ENCODE data around the gene PPM1L.

Gene PPM1L

GRCh38 chr3:160758929-160759577 is 3.0 kb downstream of the PPM1L start:
- DNase-seq (ENCODE audit: insufficient read length, low spot score) (no peak), FAIRE-seq (no peak)

DNA sequence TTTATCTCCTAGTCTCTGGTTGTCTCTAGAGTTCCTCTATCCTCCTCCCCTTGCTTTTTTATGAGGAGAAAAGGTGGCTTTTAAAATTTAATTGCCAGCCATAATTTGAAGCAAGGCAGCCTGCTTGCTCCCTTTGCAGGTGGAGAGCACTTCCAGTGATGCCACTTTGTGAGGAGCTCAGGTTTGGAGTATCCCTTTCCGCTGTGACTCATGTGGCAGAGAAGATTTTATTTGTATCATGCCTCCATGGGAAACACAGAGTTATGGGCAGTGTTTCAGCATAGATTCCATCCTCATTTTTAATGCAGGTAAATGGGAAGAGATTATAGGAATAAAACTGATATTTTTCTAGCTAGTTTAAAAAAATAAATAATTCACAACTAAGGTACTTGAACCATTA is 7.0 kb downstream of the PPM1L start:
- FAIRE-seq = no peak
- DNase-seq (ENCODE audit: insufficient read length, low spot score) = no peak

DNA sequence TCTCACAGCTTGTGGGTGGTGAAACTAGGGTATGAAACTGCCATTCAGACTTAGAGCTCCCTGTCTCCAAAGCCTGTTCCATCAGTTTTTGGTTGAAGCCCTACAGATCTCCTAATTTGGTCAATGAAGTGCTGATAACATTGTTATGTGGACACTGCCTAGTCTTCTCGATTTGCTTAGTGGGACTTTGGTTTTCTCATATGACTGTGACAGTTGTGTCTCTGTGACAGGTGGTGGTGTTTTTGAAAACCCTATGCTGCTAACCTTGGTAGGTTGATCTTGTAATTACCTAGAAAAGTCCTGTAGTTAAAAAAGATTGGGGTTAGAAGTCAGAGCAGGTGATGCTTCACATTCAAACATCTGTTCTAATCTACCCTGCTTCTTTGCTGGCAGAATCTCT is 9.2 kb downstream of the PPM1L start:
- FAIRE-seq = no peak
- DNase-seq (ENCODE audit: insufficient read length, low spot score) = no peak

DNA sequence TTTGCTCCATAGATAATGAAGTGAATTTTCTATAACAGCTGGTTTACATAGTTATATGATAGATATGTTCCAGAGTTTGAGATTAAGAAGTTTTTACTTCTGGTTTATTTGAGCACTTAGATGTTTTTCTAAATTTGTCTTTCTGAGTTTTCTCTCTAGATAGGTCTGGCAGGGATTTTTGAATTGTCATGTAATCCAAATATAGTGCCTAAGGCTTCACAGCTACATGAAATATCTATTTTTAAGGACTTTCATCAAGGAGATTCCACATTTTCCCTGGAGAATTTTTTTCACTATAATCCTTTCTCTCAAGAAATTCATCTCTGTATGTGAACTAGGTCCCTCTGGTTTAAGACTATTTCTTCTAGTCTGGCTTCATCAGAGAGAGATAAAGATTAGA is 12.0 kb downstream of the PPM1L start:
- FAIRE-seq = no peak
- DNase-seq (ENCODE audit: insufficient read length, low spot score) = no peak

GRCh38 chr3:160768918-160769317 is 12.9 kb downstream of the PPM1L start:
- no peak for FAIRE-seq
- DNase-seq (ENCODE audit: insufficient read length, low spot score) = no peak

- no peak for FAIRE-seq
- DNase-seq (ENCODE audit: insufficient read length, low spot score) = no peak
These were observed 15.9 kb downstream of the PPM1L start for GRCh38 chr3:160771811-160772459.

- DNase-seq (ENCODE audit: insufficient read length, low spot score) (no peak), FAIRE-seq (no peak)
These were observed 17.7 kb downstream of the PPM1L start for GRCh38 chr3:160773722-160774121.

GRCh38 chr3:160774172-160774571 is 18.1 kb downstream of the PPM1L start:
- FAIRE-seq = no peak

DNA sequence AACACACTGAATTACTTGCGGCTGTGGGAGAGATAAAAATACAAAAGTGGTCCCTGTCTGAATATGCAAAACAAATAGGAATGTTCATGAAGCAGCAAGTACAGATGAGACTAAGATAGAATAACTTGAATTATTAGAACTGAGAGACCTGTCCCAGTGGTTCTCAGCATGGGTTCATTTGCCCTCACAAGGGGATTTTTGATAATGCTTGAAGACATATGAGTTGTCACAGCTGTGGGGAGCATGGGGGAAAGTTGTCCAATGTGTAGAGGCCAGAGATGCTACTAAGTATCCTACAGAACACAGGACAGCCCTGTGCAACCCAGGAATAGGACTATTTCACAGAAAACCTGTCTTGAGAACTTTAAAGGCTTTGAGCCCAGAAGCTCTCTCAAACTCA is 22.4 kb downstream of the PPM1L start:
- FAIRE-seq = no peak
- no peak for DNase-seq (ENCODE audit: insufficient read length, low spot score)

More at GRCh38 chr3:160774172-160774571, 18.1 kb downstream of the PPM1L start:
- DNase-seq (ENCODE audit: insufficient read length, low spot score) = no peak

GRCh38 chr3:160779040-160779439 is 23.0 kb downstream of the PPM1L start:
- DNase-seq (ENCODE audit: insufficient read length, low spot score) (no peak), FAIRE-seq (no peak)

GRCh38 chr3:160780245-160780644 is 24.2 kb downstream of the PPM1L start:
- DNase-seq (ENCODE audit: insufficient read length, low spot score) (no peak), FAIRE-seq (no peak)

GRCh38 chr3:160781402-160781801 is 25.4 kb downstream of the PPM1L start:
- DNase-seq (ENCODE audit: insufficient read length, low spot score) = no peak
- FAIRE-seq = no peak

GRCh38 chr3:160781863-160782262 is 25.8 kb downstream of the PPM1L start:
- FAIRE-seq (no peak), DNase-seq (ENCODE audit: insufficient read length, low spot score) (no peak)

DNA sequence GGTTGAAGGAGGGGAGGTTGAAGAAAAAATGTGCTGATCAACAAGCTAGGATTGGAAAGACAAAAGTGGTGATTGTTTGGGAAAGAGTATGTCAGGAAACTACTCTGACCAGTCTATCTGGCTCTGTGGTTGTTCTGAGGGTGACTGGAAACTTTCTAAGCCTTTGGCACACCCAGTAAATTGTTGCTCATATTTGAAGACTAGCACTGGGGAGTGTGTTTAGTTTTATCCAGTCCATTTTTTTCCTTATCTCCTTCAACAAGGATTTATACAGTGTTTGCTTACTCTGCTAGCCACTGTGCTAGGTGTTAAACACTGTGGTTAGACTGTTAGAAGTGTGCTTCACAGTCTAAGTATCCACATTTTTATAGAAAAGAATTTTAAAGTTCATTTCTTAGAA is 28.8 kb downstream of the PPM1L start:
- no peak for FAIRE-seq

DNA sequence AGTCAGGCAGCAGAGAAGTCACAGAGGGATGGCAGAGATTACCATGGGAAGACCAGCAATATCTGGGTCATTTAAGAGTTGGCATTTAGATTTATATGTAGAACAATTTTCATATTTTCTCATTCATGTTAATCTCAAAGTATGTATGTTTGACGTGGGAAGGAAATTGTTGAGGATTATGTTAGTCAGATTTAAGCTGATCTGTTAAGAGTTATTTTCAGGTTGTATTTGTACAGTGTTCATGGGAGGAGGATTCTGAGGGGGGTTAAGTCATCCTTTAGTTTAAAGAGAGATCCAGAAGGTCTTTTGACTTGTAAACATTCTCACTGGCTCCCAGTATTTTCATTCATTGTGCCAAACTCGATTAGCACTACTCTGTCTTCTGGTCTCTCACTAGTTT is 34.7 kb downstream of the PPM1L start:
- FAIRE-seq (no peak), DNase-seq (ENCODE audit: insufficient read length, low spot score) (no peak)

More for the DNA sequence above, 28.8 kb downstream of the PPM1L start:
- no peak for DNase-seq (ENCODE audit: insufficient read length, low spot score)

DNA sequence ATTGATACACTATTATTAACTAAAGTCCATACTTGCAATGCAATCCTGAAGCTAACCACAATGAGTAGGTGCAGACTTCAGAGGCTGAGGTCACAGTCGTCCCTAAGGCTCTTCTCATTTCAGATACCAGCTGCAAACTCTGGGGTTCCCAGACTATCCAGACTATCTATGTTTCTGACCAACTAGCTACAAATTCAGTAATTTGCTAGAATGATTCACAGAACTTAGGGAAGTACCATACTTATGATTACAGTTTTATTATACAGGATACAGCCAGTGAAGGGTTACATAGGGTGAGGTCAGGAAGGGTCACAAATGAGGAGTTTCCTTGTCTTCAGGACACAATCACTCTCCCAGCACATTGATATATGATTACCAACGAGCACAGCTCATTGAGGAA is 36.5 kb downstream of the PPM1L start:
- DNase-seq (ENCODE audit: insufficient read length, low spot score) = no peak
- no peak for FAIRE-seq

- FAIRE-seq (no peak), DNase-seq (ENCODE audit: insufficient read length, low spot score) (no peak)
These were observed 37.8 kb downstream of the PPM1L start for GRCh38 chr3:160793722-160794252.

DNA sequence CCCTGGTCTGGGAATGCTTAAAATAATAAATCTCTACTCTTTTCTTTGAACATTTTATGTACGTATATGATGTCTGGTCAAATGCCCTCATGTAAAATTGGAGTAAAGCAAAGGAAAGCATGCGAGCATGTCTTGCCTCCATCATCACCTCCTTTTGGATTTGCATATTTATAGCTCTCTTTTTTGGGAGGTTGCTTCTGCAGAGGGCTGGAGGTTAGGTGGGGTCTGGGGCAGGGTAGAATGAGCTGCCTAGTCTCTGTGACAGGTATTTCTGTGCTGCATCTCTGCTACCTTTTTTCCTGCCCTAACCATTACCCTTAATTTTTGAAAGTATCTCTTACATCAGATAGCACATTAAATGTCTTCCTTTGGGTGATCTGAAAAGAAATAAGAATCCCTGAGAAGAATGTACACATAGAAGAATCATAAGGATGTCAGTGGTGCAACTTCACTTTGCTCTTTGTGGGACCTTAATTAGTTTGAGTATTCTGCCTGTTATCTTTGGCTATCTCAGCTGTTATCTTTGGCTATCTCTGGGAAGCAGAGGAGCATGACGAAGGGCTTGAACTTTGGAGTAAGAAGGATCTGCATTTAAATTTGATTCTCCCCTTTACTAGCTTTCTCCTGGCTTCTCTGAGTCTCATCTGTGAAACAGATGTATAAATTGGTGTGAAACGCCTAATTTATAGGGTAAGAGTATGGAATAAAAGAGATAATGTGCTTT is 40.2 kb downstream of the PPM1L start:
- FAIRE-seq (no peak), DNase-seq (ENCODE audit: insufficient read length, low spot score) (no peak)

DNA sequence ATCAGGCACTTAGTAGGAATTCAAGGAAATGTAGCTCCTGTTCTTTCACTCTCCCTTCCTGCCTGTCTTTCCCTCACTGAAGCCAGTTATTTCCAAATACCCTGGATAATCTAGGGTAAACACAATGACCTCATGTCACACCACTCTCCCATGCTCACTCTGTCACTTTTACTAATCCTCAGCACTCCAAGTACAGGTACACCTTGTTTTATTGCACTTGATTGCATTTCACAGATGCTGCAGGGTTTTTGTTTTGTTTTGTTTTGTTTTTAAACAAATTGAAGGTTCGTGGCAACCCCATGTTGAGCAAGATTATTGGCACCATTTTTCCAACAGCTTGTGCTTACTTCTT is 40.8 kb downstream of the PPM1L start:
- DNase-seq (ENCODE audit: insufficient read length, low spot score) (no peak), FAIRE-seq (no peak)

GRCh38 chr3:160797356-160797755 is 41.3 kb downstream of the PPM1L start:
- FAIRE-seq (no peak), DNase-seq (ENCODE audit: insufficient read length, low spot score) (no peak)

GRCh38 chr3:160801386-160802118 is 45.5 kb downstream of the PPM1L start:
- FAIRE-seq = no peak
- no peak for DNase-seq (ENCODE audit: insufficient read length, low spot score)

All from GM19239 (cell line).